B cell (primary cell): Measurements from ENCODE around the gene ASTN2.

Source experiments
- EZH2 ChIP-seq: IDR thresholded peaks from 2 replicates; pipeline ENCODE4 v1.6.1; 2012; ENCODE audit warnings: borderline replicate concordance, low read depth, mild to moderate bottlenecking, moderate library complexity, low read length; ENCODE audit not compliant: insufficient read depth, poor library complexity, severe bottlenecking
- TF ChIP-seq, protein P1 (sequence below): fragments of 200-600 bp; IDR thresholded peaks from one replicate; pipeline ENCODE4 v1.8.0; 2022; ENCODE audit warnings: antibody characterized with exemption, mild to moderate bottlenecking

- TF ChIP-seq, protein P1, sequence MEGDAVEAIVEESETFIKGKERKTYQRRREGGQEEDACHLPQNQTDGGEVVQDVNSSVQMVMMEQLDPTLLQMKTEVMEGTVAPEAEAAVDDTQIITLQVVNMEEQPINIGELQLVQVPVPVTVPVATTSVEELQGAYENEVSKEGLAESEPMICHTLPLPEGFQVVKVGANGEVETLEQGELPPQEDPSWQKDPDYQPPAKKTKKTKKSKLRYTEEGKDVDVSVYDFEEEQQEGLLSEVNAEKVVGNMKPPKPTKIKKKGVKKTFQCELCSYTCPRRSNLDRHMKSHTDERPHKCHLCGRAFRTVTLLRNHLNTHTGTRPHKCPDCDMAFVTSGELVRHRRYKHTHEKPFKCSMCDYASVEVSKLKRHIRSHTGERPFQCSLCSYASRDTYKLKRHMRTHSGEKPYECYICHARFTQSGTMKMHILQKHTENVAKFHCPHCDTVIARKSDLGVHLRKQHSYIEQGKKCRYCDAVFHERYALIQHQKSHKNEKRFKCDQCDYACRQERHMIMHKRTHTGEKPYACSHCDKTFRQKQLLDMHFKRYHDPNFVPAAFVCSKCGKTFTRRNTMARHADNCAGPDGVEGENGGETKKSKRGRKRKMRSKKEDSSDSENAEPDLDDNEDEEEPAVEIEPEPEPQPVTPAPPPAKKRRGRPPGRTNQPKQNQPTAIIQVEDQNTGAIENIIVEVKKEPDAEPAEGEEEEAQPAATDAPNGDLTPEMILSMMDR, result no peak
- TF ChIP-seq EZH2, result no peak
Observed at GRCh38 chr9:116430849-116431248, 984.0 kb downstream of the ASTN2 start.
